Astrocyte of the cerebellum (primary cell): ENCODE measurements around the gene MAGI1.

Source experiments
- DNase-seq: peaks from one replicate; pipeline ENCODE4 v3.0.0-alpha.2; 2011; ENCODE audit warnings: low read depth
- H3K4me3 ChIP-seq: 2 replicates; pipeline ENCODE4 v1.5.1; 2011; ENCODE audit warnings: mild to moderate bottlenecking, low read depth, low read length, moderate library complexity
- in situ Hi-C: cut with HindIII; loops from 2 replicates; pipeline ENCODE4 v1.10.0; 2017; ENCODE audit warnings: low sequenced_read_pairs
- TF ChIP-seq, protein P1 (sequence below): IDR thresholded peaks from 2 replicates; pipeline ENCODE4 v1.5.1; 2012; ENCODE audit warnings: low read length, low read depth, moderate library complexity, mild to moderate bottlenecking; ENCODE audit errors: missing control alignments

The MAGI1 gene

DNA sequence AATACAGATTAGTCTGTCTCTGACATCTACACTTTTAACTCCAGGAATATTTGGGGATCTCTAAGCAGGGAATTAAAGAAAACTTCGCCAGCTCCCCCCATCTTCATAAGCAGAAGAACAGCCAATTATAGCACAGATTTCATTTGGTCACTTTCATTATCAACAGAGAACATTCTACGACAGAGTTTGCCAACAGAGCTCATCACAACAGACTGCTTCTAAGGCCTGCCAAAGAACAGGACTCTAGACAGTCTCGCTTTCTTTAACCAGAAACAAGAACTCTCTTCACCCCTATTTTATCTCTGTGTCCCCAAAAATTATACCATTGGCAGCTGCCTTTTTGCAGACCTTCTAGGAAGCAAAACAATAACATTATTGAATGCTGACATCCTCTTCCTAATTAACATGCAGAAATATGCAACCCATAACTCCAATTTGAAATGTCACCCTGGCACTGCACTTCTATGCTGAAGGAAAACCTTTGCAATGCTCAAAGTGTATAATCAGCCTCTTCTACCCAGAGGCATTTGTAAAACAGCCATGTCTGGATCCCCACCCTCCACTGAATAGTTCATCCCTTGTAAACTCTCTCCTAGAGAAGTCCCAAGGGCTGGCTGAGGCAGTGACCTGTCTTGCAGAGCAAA lies 552.8 kb downstream of the MAGI1 start:
- no peak for DNase-seq
- in situ Hi-C loops, result no loop called here
- TF ChIP-seq, protein P1, sequence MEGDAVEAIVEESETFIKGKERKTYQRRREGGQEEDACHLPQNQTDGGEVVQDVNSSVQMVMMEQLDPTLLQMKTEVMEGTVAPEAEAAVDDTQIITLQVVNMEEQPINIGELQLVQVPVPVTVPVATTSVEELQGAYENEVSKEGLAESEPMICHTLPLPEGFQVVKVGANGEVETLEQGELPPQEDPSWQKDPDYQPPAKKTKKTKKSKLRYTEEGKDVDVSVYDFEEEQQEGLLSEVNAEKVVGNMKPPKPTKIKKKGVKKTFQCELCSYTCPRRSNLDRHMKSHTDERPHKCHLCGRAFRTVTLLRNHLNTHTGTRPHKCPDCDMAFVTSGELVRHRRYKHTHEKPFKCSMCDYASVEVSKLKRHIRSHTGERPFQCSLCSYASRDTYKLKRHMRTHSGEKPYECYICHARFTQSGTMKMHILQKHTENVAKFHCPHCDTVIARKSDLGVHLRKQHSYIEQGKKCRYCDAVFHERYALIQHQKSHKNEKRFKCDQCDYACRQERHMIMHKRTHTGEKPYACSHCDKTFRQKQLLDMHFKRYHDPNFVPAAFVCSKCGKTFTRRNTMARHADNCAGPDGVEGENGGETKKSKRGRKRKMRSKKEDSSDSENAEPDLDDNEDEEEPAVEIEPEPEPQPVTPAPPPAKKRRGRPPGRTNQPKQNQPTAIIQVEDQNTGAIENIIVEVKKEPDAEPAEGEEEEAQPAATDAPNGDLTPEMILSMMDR, result no peak
- H3K4me3 ChIP-seq, result no peak overlapping the region

DNA sequence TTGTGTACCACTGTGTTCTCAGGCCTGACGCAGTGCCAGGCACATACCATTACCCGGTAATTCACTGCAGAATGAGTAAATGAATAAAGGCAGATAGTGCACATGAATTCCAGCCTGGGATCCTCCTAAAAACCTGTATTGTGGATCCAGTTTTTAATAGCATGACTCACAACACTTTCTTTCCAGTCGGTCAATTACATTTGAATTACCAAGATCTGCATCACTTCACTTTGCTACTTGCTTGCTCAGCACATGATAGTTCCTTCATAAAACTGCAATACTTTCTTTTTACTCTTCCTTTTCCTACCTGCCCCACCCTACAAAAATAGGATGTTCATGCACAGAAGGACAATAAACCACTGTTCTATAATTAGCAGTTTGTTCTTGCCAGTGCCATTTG lies 553.8 kb downstream of the MAGI1 start:
- in situ Hi-C loops, result no loop called here
- TF ChIP-seq, protein P1, result no peak
- no peak for DNase-seq
- H3K4me3 ChIP-seq, result no peak overlapping the region

DNA sequence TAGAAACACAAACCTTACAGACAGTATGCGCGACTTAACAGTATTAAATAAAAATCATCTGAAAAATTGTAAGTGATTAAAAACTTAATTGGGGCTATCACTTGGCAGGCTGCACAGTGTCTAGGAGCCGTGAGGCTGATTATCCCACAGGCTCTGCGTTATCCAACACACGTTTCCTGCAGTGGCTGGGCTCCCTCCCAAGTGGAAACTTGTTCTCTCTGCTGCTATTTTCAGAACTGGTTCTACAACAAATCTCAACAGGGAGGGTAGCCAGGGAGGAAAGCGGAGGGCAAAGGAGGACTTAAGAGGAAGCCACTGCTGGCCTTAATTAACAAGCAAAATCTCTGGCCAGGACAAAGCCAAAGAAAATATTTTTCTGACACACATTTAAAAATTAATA lies 555.2 kb downstream of the MAGI1 start:
- H3K4me3 ChIP-seq, result no peak overlapping the region
- DNase-seq, result no peak
- in situ Hi-C loops, result no loop called here

DNA sequence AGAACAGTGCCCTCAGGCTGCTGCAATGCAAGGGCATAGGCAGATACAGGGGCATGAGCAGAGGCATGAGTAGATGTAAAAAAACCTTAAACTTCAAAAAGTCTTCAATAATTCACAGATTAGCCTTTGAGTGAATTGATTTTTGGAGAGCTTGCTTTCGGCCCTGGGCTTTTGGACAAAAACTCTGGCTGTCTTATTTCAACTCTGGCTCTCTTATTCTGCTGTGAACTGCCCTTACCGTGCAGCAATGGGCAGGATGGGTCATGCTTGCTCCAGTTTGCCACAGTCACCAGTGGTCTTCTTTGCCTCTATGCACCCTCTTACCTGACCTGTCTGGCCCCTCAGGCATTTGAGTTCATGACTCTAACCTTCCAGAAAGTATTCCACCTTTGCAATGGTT lies 555.7 kb downstream of the MAGI1 start:
- in situ Hi-C loops, result no loop called here
- H3K4me3 ChIP-seq, result no peak overlapping the region
- TF ChIP-seq, protein P1, result no peak
- DNase-seq, result no peak

More for the DNA sequence above, 555.2 kb downstream of the MAGI1 start:
- TF ChIP-seq, protein P1, result no peak

DNA sequence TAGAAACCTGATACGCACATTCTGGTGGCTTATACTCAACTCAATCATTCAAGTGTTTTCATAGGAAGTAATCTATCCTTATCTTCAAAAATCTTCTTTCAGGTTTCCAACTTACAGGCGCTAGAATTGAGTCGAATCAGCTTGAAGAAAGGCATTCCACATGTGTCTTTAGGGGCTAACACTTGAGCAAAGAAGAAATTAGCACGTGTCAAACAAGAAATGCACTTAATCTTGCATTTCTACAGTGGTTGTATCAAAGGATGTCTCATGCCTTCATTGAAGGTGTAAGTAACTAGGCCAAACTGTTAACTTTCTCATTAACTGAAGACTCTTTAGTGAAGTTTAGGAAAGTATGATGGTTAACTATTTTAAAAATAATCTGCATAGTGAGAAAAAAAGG lies 557.6 kb downstream of the MAGI1 start:
- in situ Hi-C loops, result no loop called here
- TF ChIP-seq, protein P1, result no peak
- DNase-seq, result no peak
- H3K4me3 ChIP-seq, result no peak overlapping the region

DNA sequence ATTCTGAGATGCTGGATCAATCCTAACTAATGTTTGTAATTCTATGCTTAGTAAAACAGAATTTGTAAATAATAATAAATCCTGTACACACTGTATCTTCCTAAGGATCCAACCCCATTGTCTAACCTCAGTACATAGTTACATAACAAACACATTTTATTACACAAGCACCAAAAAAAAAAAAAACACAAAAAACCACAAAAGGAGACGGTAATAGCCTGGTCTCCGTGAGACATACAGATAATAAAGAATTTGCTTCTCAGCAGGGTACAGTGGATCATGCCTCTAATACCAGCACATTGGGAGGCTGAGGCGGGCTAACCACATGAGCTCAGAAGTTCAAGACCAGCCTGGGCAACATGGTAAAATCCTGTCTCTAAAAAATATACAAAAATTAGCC lies 558.7 kb downstream of the MAGI1 start:
- in situ Hi-C loops, result no loop called here
- DNase-seq, result no peak

More for the DNA sequence above, 558.7 kb downstream of the MAGI1 start:
- no peak overlapping the region for H3K4me3 ChIP-seq
- TF ChIP-seq, protein P1, result no peak
